Measurements from ENCODE around the gene ABCC1. TPM values are rescaled to one million over a fixed set of nuclear protein-coding genes. Genes with fewer than 3 reads are reported as not detected.

Gene ABCC1
- total and polyA plus RNA-seq, 9 donors = 3.0 to 8.5 (median 5.7) TPM

GRCh38 chr16:16028311-16028999, 79.0 kb downstream of the ABCC1 start:
- WGBS (ENCODE audit: insufficient coverage) = 98% methylated on average over 8 of the region's 19 CpGs
- DNase-seq = no peak
- Histone ChIP-seq H3K36me3 (ENCODE audit: control insufficient read depth, insufficient read depth, low read length) (no peaks in the 10 kb centered on the region), H3K4me3 (ENCODE audit: low read length) (no peak overlapping the region), H3K9me3 (replicated peaks; ENCODE audit: control insufficient read depth, low read depth, low read length) (no peaks in the 10 kb centered on the region), H3K27me3 (ENCODE audit: control insufficient read depth, insufficient read depth, low read length) (no peaks in the 10 kb centered on the region), H3K27ac (ENCODE audit: low read length) (no peak overlapping the region), H3K4me1 (ENCODE audit: control insufficient read depth, insufficient read depth, low read length) (no peaks in the 10 kb centered on the region)

- H3K4me1 ChIP-seq (ENCODE audit: control insufficient read depth, insufficient read depth, low read length) = no peaks in the 10 kb centered on the region
- no peak overlapping the region for H3K4me3 ChIP-seq (ENCODE audit: low read length)
- no peak overlapping the region for H3K27ac ChIP-seq (ENCODE audit: low read length)
- H3K9me3 ChIP-seq (replicated peaks; ENCODE audit: control insufficient read depth, low read depth, low read length) = no peaks in the 10 kb centered on the region
- no peaks in the 10 kb centered on the region for H3K27me3 ChIP-seq (ENCODE audit: control insufficient read depth, insufficient read depth, low read length)
- 89% methylated on average over 4 of the region's 5 CpGs for WGBS (ENCODE audit: insufficient coverage)
- DNase-seq = no peak
- H3K36me3 ChIP-seq (ENCODE audit: control insufficient read depth, insufficient read depth, low read length) = no peaks in the 10 kb centered on the region
Observed at GRCh38 chr16:16029431-16030011, 80.1 kb downstream of the ABCC1 start.

GRCh38 chr16:16030449-16030848, 81.0 kb downstream of the ABCC1 start:
- WGBS (ENCODE audit: insufficient coverage) = 87% methylated on average over 6 of the region's 8 CpGs

GRCh38 chr16:16031401-16031800, 82.0 kb downstream of the ABCC1 start:
- no peak for DNase-seq
- Histone ChIP-seq H3K27ac (ENCODE audit: low read length) (no peak overlapping the region), H3K27me3 (ENCODE audit: control insufficient read depth, insufficient read depth, low read length) (no peaks in the 10 kb centered on the region), H3K9me3 (replicated peaks; ENCODE audit: control insufficient read depth, low read depth, low read length) (no peaks in the 10 kb centered on the region), H3K36me3 (ENCODE audit: control insufficient read depth, insufficient read depth, low read length) (peaks cover under 1% of the 10 kb centered on the region), H3K4me3 (ENCODE audit: low read length) (no peak overlapping the region), H3K4me1 (ENCODE audit: control insufficient read depth, insufficient read depth, low read length) (no peaks in the 10 kb centered on the region)
- 100% methylated on average over 3 of the region's 6 CpGs for WGBS (ENCODE audit: insufficient coverage)

More at GRCh38 chr16:16030449-16030848, 81.0 kb downstream of the ABCC1 start:
- Histone ChIP-seq H3K27ac (ENCODE audit: low read length) (no peak overlapping the region), H3K36me3 (ENCODE audit: control insufficient read depth, insufficient read depth, low read length) (no peaks in the 10 kb centered on the region), H3K9me3 (replicated peaks; ENCODE audit: control insufficient read depth, low read depth, low read length) (no peaks in the 10 kb centered on the region), H3K4me1 (ENCODE audit: control insufficient read depth, insufficient read depth, low read length) (no peaks in the 10 kb centered on the region), H3K4me3 (ENCODE audit: low read length) (no peak overlapping the region), H3K27me3 (ENCODE audit: control insufficient read depth, insufficient read depth, low read length) (no peaks in the 10 kb centered on the region)
- no peak for DNase-seq

- no peak overlapping the region for H3K27ac ChIP-seq (ENCODE audit: low read length)
- no peak for DNase-seq
- 88% methylated on average over 3 of the region's 5 CpGs for WGBS (ENCODE audit: insufficient coverage)
- no peak overlapping the region for H3K4me3 ChIP-seq (ENCODE audit: low read length)
- no peaks in the 10 kb centered on the region for H3K27me3 ChIP-seq (ENCODE audit: control insufficient read depth, insufficient read depth, low read length)
- H3K36me3 ChIP-seq (ENCODE audit: control insufficient read depth, insufficient read depth, low read length) = peaks cover 7% of the 10 kb centered on the region
- H3K4me1 ChIP-seq (ENCODE audit: control insufficient read depth, insufficient read depth, low read length) = no peaks in the 10 kb centered on the region
- no peaks in the 10 kb centered on the region for H3K9me3 ChIP-seq (replicated peaks; ENCODE audit: control insufficient read depth, low read depth, low read length)
Observed at GRCh38 chr16:16032271-16032979, 83.0 kb downstream of the ABCC1 start.

- Histone ChIP-seq H3K4me3 (ENCODE audit: low read length) (no peak overlapping the region), H3K9me3 (replicated peaks; ENCODE audit: control insufficient read depth, low read depth, low read length) (no peaks in the 10 kb centered on the region), H3K27ac (ENCODE audit: low read length) (no peak overlapping the region), H3K4me1 (ENCODE audit: control insufficient read depth, insufficient read depth, low read length) (no peaks in the 10 kb centered on the region), H3K36me3 (ENCODE audit: control insufficient read depth, insufficient read depth, low read length) (peaks cover 7% of the 10 kb centered on the region), H3K27me3 (ENCODE audit: control insufficient read depth, insufficient read depth, low read length) (no peaks in the 10 kb centered on the region)
- 38% methylated on average over 3 of the region's 9 CpGs for WGBS (ENCODE audit: insufficient coverage)
- DNase-seq = no peak
Observed at GRCh38 chr16:16033208-16033717, 83.8 kb downstream of the ABCC1 start.

- WGBS (ENCODE audit: insufficient coverage) = 95% methylated on average over 5 of the region's 8 CpGs
- H3K27ac ChIP-seq (ENCODE audit: low read length) = no peak overlapping the region
Observed at GRCh38 chr16:16036359-16036792, 87.0 kb downstream of the ABCC1 start.

GRCh38 chr16:16037521-16037920, 88.1 kb downstream of the ABCC1 start:
- WGBS (ENCODE audit: insufficient coverage) = 93% methylated on average over 10 of the region's 11 CpGs
- Histone ChIP-seq H3K4me1 (ENCODE audit: control insufficient read depth, insufficient read depth, low read length) (no peaks in the 10 kb centered on the region), H3K36me3 (ENCODE audit: control insufficient read depth, insufficient read depth, low read length) (peaks cover 7% of the 10 kb centered on the region)

More at GRCh38 chr16:16036359-16036792, 87.0 kb downstream of the ABCC1 start:
- H3K36me3 ChIP-seq (ENCODE audit: control insufficient read depth, insufficient read depth, low read length) = peaks cover 7% of the 10 kb centered on the region
- no peaks in the 10 kb centered on the region for H3K4me1 ChIP-seq (ENCODE audit: control insufficient read depth, insufficient read depth, low read length)
- H3K9me3 ChIP-seq (replicated peaks; ENCODE audit: control insufficient read depth, low read depth, low read length) = no peaks in the 10 kb centered on the region
- no peaks in the 10 kb centered on the region for H3K27me3 ChIP-seq (ENCODE audit: control insufficient read depth, insufficient read depth, low read length)
- no peak overlapping the region for H3K4me3 ChIP-seq (ENCODE audit: low read length)
- no peak for DNase-seq

GRCh38 chr16:16037970-16038369, 88.6 kb downstream of the ABCC1 start:
- Histone ChIP-seq H3K4me1 (ENCODE audit: control insufficient read depth, insufficient read depth, low read length) (no peaks in the 10 kb centered on the region), H3K27me3 (ENCODE audit: control insufficient read depth, insufficient read depth, low read length) (no peaks in the 10 kb centered on the region), H3K4me3 (ENCODE audit: low read length) (no peak overlapping the region), H3K9me3 (replicated peaks; ENCODE audit: control insufficient read depth, low read depth, low read length) (no peaks in the 10 kb centered on the region), H3K27ac (ENCODE audit: low read length) (no peak overlapping the region), H3K36me3 (ENCODE audit: control insufficient read depth, insufficient read depth, low read length) (peaks cover 7% of the 10 kb centered on the region)
- DNase-seq = no peak
- 94% methylated on average over 1 of the region's 1 CpG for WGBS (ENCODE audit: insufficient coverage)

More at GRCh38 chr16:16037521-16037920, 88.1 kb downstream of the ABCC1 start:
- H3K27me3 ChIP-seq (ENCODE audit: control insufficient read depth, insufficient read depth, low read length) = no peaks in the 10 kb centered on the region
- no peaks in the 10 kb centered on the region for H3K9me3 ChIP-seq (replicated peaks; ENCODE audit: control insufficient read depth, low read depth, low read length)
- no peak overlapping the region for H3K27ac ChIP-seq (ENCODE audit: low read length)
- H3K4me3 ChIP-seq (ENCODE audit: low read length) = no peak overlapping the region
- no peak for DNase-seq

- Histone ChIP-seq H3K4me1 (ENCODE audit: control insufficient read depth, insufficient read depth, low read length) (no peaks in the 10 kb centered on the region), H3K36me3 (ENCODE audit: control insufficient read depth, insufficient read depth, low read length) (peaks cover 7% of the 10 kb centered on the region), H3K27me3 (ENCODE audit: control insufficient read depth, insufficient read depth, low read length) (no peaks in the 10 kb centered on the region), H3K9me3 (replicated peaks; ENCODE audit: control insufficient read depth, low read depth, low read length) (no peaks in the 10 kb centered on the region), H3K27ac (ENCODE audit: low read length) (no peak overlapping the region), H3K4me3 (ENCODE audit: low read length) (no peak overlapping the region)
- DNase-seq = no peak
- WGBS (ENCODE audit: insufficient coverage) = 70% methylated on average over 5 of the region's 6 CpGs
Observed at GRCh38 chr16:16038950-16039349, 89.5 kb downstream of the ABCC1 start.

Data from muscle of leg (tissue), 11 donors.